Measurements from ENCODE around the gene CLPSL1. TPM values are rescaled to one million over a fixed set of nuclear protein-coding genes. Genes with fewer than 3 reads are reported as not detected.

CLPSL1 gene
- total and polyA plus RNA-seq, 2 of the 13 experiments (the other 11 are each of a cell fraction or from before 2014, with no cell fraction given) = not detected

DNA sequence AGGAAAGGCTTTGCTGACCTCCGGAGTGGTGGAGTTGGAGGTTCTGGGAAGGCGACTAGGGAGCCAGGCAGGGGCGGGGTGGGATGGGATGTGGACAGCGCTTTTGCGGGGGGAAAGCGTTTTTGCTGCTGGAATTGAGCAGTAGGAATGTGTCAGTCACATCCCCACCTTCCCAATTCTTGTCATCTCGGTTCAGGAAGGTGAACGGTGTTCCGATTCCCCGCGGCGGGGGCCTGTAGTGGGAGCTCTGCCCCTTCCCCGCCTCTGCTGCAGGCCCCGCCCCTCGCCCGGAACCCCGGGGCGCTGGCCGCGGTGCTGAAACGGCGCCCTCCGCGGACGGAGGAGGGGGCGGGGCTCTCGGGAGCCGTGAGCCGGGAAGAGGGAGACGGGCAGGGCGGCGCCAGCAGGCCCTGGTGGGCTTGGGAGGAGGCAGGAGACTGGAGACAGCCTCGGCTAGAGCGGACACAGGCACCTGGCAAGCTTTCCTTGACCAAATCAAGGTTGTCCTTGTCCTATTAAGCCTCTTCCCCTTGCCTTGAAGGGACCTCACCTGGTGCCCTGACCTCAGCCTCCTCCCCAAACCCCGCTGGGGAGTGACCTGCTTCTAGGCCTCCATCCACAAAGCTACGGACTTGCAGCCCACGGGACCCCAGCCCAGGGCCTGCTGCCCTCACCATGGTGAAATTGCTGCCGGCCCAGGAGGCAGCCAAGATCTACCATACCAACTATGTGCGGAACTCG lies 24.3 kb downstream of the CLPSL1 start, which contains the start of gene LHFPL5 (continued):
- TF ChIP-seq ZHX2 (IDR thresholded peaks at IDR 0.05; ENCODE audit: low read depth) (no peak), ZHX2 (CRISPR knock-in tag; IDR thresholded peaks at IDR 0.05; ENCODE audit: borderline replicate concordance) (peak; percentile 98), HNRNPH1 (optimal IDR thresholded peaks at IDR 0.05; ENCODE audit: low read depth, low read length) (no peak), GMEB2 (CRISPR knock-in tag; IDR thresholded peaks at IDR 0.05; ENCODE audit: low read depth) (no peak), FOXA1 (IDR thresholded peaks at IDR 0.05) (no peak), FOXA1 (CRISPR knock-in tag; IDR thresholded peaks at IDR 0.05) (0 out of 2 replicates have a peak, but pooled peaks have one; percentile 38), MTA1 (CRISPR knock-in tag; IDR thresholded peaks at IDR 0.05; ENCODE audit: borderline replicate concordance) (peak; percentile 65; the same call in 1 of the 2 replicates), ZNF556 (CRISPR knock-in tag; IDR thresholded peaks at IDR 0.05; ENCODE audit: borderline replicate concordance) (peak; percentile 89; the same call in 1 of the 2 replicates), NR1H2 (CRISPR knock-in tag; IDR thresholded peaks at IDR 0.05; ENCODE audit: borderline replicate concordance, low read depth) (peak; percentile 89), TOPORS (CRISPR knock-in tag; IDR thresholded peaks at IDR 0.05) (peak; percentile 97), MEIS1 (CRISPR knock-in tag; IDR thresholded peaks at IDR 0.05; ENCODE audit: borderline replicate concordance) (peak; percentile 42; the same call in 1 of the 2 replicates), REPIN1 (CRISPR knock-in tag; IDR thresholded peaks at IDR 0.05; ENCODE audit: borderline replicate concordance, low read depth) (peak; percentile 97), ZNF839 (CRISPR knock-in tag; IDR thresholded peaks at IDR 0.05; ENCODE audit: borderline replicate concordance) (0 out of 2 replicates have a peak, but pooled peaks have one; percentile 58)
- TF ChIP-seq, protein P1, sequence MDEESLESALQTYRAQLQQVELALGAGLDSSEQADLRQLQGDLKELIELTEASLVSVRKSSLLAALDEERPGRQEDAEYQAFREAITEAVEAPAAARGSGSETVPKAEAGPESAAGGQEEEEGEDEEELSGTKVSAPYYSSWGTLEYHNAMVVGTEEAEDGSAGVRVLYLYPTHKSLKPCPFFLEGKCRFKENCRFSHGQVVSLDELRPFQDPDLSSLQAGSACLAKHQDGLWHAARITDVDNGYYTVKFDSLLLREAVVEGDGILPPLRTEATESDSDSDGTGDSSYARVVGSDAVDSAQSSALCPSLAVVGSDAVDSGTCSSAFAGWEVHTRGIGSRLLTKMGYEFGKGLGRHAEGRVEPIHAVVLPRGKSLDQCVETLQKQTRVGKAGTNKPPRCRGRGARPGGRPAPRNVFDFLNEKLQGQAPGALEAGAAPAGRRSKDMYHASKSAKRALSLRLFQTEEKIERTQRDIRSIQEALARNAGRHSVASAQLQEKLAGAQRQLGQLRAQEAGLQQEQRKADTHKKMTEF (CRISPR knock-in tag; IDR thresholded peaks at IDR 0.05) = peak; percentile 99
- TF ChIP-seq, protein P2, sequence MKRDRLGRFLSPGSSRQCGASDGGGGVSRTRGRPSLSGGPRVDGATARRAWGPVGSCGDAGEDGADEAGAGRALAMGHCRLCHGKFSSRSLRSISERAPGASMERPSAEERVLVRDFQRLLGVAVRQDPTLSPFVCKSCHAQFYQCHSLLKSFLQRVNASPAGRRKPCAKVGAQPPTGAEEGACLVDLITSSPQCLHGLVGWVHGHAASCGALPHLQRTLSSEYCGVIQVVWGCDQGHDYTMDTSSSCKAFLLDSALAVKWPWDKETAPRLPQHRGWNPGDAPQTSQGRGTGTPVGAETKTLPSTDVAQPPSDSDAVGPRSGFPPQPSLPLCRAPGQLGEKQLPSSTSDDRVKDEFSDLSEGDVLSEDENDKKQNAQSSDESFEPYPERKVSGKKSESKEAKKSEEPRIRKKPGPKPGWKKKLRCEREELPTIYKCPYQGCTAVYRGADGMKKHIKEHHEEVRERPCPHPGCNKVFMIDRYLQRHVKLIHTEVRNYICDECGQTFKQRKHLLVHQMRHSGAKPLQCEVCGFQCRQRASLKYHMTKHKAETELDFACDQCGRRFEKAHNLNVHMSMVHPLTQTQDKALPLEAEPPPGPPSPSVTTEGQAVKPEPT (CRISPR knock-in tag; IDR thresholded peaks at IDR 0.05; ENCODE audit: low read depth) = peak; percentile 97
